SK-N-SH (cell line): ENCODE measurements around the gene PLEKHM3.

Experiments used
- TF ChIP-seq, protein P1 (sequence below): IDR thresholded peaks from 2 replicates; pipeline ENCODE4 v1.6.1; 2012; ENCODE audit warnings: mild to moderate bottlenecking, low read depth, low read length, moderate library complexity
- TF ChIP-seq, protein P2 (sequence below): fragments of 200-600 bp; sonication (generic); IDR thresholded peaks from 2 replicates; pipeline ENCODE4 v1.6.1; 2017; ENCODE audit warnings: antibody characterized with exemption, mild to moderate bottlenecking, moderate library complexity

DNA sequence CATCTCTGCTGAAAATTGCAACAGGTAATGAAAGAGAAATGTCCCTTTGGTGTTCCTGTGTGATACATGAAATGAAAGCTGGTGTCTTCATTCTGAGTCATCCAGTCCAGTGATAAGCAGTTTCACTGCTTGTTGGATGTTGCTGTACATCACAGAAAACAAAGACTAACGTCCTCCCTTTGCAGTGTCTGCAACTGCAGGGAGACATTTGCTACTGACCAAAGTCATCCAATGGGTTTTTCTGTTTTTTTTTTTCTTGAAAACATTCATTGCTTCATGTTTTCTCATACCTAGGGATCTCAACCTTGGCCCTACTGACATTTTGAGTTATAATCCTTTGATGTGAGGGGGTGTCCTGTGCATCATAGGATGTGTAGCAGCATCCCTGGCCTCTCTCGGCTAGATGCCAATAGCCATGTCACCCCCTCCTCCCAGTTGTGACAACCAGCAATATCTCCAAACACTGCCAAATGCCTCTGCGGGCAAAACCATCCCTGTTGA is 192.0 kb downstream of the PLEKHM3 start:
- TF ChIP-seq, protein P1, sequence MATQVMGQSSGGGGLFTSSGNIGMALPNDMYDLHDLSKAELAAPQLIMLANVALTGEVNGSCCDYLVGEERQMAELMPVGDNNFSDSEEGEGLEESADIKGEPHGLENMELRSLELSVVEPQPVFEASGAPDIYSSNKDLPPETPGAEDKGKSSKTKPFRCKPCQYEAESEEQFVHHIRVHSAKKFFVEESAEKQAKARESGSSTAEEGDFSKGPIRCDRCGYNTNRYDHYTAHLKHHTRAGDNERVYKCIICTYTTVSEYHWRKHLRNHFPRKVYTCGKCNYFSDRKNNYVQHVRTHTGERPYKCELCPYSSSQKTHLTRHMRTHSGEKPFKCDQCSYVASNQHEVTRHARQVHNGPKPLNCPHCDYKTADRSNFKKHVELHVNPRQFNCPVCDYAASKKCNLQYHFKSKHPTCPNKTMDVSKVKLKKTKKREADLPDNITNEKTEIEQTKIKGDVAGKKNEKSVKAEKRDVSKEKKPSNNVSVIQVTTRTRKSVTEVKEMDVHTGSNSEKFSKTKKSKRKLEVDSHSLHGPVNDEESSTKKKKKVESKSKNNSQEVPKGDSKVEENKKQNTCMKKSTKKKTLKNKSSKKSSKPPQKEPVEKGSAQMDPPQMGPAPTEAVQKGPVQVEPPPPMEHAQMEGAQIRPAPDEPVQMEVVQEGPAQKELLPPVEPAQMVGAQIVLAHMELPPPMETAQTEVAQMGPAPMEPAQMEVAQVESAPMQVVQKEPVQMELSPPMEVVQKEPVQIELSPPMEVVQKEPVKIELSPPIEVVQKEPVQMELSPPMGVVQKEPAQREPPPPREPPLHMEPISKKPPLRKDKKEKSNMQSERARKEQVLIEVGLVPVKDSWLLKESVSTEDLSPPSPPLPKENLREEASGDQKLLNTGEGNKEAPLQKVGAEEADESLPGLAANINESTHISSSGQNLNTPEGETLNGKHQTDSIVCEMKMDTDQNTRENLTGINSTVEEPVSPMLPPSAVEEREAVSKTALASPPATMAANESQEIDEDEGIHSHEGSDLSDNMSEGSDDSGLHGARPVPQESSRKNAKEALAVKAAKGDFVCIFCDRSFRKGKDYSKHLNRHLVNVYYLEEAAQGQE: no peak
- TF ChIP-seq, protein P2, sequence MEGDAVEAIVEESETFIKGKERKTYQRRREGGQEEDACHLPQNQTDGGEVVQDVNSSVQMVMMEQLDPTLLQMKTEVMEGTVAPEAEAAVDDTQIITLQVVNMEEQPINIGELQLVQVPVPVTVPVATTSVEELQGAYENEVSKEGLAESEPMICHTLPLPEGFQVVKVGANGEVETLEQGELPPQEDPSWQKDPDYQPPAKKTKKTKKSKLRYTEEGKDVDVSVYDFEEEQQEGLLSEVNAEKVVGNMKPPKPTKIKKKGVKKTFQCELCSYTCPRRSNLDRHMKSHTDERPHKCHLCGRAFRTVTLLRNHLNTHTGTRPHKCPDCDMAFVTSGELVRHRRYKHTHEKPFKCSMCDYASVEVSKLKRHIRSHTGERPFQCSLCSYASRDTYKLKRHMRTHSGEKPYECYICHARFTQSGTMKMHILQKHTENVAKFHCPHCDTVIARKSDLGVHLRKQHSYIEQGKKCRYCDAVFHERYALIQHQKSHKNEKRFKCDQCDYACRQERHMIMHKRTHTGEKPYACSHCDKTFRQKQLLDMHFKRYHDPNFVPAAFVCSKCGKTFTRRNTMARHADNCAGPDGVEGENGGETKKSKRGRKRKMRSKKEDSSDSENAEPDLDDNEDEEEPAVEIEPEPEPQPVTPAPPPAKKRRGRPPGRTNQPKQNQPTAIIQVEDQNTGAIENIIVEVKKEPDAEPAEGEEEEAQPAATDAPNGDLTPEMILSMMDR: no peak
